Epidermal melanocyte (primary cell): Measurements from ENCODE around the gene MVP.
A peak's percentile ranks its signal among the peaks of the same experiment; 100 is the strongest.
"Not testable (repeated sequence)": the region's sequence is repeated elsewhere in the genome, so short reads cannot be mapped to it uniquely, and the experiment has no call there.

Experiments used
- DNase-seq: peaks from one replicate; pipeline ENCODE4 v3.0.0; 2011; ENCODE audit warnings: low spot score; ENCODE audit not compliant: insufficient read length

Gene MVP

DNA sequence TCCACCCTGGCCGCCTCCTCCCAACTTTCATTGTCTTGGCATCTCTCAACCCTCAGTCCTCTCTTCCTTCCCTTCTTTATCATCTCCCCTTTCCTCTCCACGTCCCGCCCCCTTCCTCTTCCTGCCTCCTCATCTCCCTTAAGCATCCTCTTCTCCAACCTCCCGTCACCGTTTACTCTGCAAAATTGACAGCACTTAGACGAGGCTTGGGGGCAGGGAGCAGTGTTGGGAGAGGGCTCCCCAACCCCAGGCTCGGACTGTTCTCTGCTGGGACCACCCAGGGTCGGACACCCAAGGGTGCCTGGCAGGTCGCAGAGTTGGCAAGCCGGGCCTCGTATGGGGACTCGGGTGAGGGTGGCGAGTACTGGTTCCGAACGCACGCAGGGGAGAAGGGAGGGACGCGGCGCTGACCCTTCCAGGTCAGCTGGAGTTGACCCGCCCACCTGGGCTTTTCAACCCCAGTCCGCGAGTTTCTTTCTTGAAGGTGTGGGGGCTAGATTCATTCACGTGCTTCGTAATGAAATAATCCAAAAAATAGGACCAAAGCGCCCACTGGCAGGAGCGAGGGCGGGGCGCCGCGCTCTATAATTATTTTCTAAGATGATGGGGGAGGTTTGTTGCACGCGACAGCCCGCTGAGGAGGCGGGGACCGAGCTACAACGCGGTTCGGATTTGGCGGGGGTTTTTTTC lies 5.1 kb upstream of the MVP start:
- no peak for DNase-seq

DNA sequence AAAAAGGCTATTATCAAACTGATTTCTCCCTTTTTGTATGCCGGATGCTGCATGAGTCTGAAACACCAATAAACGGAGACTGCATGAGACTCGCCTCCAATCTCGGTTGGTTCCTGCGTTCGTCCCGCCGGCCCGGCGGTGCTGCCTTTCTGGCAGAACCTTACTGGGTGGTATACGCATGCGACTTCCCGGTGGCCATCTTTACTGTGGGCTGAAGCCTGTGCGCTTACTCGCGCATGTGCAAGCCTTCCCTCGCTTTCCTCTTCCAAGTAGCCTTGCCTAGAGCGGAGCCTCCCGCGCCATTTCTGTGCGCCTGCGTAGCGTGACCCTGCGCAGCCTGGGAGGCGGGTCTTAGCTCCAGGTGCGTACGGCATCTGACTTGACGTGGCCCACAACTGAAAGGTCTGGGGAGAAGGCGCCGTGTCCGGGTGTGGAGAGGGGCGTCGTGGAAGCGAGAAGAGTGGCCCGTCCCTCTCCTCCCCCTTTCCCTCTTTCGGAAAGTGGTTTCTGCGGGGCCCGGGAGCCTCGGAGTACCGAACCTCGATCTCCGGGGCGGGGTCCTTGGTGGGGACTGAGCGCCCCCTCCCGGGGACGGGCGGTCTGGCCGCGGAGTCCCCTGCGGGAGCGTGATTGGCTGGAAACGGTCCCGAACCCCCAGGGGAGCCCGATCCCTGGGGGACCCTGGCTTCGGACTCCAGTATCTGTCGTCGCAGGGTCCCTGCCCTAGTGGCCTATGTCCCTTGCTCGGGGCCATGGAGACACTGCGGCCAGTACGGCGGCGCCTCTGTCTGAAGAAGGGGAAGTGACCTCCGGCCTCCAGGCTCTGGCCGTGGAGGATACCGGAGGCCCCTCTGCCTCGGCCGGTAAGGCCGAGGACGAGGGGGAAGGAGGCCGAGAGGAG lies 4.2 kb upstream of the MVP start, which contains the start of gene PAGR1:
TSS of gene PAGR1 (plus strand) at position 360 of the 901 bp plus-strand sequence. CDS start at position 734, 374 bp downstream.
- peak; percentile 97 for DNase-seq

DNA sequence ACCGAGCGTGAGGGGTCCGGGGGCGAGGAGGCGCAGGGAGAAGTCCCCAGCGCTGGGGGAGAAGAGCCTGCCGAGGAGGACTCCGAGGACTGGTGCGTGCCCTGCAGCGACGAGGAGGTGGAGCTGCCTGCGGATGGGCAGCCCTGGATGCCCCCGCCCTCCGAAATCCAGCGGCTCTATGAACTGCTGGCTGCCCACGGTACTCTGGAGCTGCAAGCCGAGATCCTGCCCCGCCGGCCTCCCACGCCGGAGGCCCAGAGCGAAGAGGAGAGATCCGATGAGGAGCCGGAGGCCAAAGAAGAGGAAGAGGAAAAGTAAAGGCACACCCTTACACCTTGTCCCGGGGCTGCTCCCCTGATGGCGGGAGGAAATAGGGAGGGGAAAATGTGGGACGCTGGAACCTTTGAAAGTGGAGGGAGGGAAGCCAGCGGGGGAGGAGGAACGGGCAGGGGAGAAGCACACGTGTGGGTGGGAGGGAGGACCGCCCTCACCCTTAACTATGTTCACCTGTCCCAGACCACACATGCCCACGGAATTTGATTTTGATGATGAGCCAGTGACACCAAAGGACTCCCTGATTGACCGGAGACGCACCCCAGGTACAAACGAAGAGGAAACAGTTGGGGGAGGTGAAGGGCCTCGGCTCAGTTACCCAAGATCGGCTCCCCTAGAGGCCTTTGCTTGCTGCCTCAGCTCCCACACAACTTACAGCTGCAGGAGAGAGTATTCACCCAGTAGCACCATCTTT lies 3.4 kb upstream of the MVP start:
- DNase-seq: no peak

DNA sequence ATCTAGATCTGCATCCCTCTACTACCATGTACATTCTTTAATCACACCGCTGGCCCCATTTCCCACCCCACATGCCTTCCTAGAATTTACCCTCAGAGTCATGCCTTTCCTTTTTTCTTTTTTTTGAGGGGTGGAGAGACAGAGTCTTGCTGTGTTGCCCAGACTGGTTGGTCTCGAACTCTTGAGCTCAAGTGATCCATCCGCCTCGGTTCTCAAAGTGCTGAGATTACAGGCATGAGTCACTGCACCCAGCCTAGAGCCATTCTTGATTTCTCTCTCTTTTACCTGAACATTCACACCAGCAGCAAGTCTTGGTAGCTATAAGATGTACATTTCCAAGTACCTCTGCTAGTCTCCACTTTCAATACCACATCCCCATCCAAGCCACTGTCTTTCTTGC lies 2.2 kb upstream of the MVP start:
- DNase-seq: no peak

DNA sequence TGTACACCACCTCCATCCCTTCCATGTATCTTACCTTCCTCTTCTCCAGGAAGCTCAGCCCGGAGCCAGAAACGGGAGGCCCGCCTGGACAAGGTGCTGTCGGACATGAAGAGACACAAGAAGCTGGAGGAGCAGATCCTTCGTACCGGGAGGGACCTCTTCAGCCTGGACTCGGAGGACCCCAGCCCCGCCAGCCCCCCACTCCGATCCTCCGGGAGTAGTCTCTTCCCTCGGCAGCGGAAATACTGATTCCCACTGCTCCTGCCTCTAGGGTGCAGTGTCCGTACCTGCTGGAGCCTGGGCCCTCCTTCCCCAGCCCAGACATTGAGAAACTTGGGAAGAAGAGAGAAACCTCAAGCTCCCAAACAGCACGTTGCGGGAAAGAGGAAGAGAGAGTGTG lies 756 bp upstream of the MVP start:
- DNase-seq: no peak

DNA sequence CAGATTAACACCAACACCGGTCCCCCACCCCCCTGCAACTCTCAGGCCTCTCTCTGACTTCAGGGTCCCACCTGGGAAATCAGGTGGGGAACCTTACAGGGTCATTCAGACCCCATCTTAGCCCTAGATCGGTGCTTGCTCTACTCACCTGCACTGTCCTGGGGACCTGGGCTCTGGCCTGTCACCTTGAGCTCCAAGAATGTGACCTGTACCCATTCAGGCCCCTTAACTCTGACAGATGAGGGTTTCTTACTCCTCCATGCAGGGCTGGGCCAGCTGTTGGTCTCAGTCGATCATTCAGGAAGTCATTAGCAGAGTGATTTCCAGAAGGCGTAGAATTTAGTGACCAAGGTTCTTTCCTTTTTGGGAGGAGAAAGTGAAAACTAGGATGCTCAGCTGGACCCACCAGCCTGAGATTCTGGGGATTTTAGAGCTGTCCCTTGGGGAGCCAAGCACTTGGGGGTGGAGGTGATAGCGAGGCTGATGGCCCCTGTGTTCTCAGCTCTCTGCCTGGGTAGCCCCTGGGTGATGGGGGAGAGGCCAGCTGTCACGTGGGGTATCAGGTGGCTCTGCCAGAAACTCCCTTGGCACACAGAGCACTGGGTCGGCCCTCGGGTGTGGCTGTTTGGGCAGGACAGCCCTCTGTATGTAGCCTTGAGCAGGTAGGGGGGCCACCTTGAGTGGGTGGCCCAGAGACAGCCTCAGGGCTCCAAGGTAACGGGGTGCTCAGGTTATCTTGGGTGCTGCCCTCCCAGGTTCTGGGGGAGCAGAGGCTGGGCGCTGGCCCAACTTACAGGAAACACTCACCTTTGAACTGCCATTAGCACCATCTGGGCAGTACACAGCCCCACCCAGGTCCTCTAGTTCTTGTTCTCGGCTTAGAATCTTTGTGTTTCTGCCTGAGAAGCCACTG lies 724 bp downstream of the MVP start:
- no peak for DNase-seq

DNA sequence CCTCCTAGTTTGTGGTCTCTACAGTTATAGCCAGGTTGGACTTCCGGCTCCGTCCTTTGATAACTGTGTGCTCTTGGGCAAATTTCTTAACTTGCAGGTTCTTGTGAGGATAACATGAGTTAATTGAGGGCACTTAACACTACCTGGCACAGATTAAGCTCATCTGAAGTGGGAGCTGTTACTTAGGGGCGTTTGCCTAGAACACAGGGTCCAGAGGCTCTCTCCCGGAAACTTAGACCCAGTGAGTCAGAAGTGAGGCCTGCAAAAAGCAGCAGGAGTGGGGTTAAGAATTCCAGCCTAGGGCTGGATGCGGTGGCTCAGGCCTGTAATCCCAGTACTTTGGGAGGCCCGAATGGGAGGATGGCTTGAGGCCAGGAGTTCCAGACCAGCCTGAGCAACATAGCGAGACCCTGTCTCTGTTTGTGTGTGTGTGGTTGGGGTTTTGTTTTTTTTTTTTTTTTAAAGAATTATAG lies 1.4 kb downstream of the MVP start:
- DNase-seq: no peak

DNA sequence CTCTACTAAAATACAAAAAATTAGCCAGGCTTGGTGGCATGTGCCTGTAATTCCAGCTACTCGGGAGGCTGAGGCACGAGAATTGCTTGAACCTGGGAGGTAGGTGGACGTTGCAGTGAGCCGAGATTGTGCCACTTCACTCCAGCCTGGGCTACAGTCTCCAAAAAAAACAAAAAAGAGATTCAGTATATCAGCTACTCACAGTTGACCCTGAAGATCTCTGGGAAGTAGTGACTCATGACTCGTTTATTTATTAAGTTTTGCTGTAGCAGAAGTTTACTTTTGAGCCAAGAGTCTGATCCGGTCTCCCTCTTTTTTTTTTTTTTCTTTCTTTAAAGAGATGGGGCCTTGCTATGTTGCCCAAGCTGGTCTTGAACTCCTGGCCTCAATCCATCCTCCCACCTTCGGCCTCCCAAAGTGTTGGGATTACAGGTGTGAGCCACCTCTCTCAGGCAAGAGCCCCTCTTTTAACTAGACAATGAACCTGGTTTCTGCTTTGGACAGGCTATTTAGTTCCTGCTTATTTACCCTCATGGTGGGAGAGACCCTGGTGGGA lies 4.4 kb downstream of the MVP start:
- DNase-seq: no peak

DNA sequence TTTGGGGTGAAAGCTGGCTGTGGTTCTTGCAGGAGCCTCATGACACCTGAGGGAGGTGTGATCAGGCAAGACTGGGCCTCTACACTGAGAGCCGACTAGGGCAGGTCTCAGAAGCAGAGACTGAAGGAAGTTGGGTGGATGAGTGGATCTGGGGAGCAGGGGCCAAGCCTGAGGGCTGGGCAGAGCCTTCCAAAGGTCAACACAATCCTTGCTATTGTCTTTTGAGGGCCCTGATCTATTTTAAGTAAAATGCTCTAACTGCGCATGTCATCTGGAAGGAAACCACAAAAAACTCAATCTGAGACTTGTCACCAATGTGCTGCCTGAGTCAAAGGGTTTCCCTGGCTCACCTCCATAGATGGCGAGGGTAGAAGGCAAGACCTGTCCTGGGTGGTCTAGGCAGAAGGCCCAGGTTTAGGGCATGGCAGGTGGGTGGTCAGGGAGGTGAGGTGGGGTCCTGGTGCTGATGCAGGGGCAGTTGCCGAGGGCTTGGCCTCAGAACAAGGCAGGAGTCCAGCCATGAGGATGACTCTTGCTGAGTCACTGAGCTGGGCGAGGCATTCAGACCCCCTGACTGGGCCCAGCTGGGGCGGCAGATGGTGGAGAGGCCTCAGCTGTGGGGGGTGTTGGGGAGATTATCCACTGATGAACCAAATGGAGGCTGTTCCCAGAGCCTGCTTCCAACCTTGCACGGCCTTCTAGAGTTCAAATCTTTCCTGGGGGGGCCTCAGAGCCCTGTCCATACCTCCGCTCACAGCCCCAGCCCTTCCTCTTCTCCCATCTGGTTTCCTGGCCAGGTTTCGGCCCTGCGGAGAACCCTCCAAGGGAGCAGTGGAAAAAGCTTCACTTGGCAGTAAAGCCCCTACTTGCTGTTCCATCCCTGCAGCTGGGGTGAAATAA lies 5.1 kb downstream of the MVP start:
- no peak for DNase-seq

DNA sequence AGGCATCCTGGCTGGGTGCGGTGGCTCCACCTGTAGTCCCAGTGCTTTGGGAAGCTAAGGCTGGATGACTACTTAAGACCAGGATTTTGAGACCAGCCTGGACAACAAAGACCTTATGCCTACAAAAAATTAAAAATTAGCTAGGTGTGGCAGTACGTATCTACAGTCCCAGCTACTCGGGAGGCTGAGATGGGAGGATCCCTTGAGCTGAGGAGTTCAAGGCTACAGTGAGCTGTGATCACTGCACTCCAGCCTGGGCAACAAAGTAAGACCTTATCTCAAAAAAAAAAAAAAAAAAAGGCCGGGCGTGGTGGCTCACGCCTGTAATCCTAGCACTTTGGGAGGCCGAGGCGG lies 6.1 kb downstream of the MVP start:
- no peak for DNase-seq

DNA sequence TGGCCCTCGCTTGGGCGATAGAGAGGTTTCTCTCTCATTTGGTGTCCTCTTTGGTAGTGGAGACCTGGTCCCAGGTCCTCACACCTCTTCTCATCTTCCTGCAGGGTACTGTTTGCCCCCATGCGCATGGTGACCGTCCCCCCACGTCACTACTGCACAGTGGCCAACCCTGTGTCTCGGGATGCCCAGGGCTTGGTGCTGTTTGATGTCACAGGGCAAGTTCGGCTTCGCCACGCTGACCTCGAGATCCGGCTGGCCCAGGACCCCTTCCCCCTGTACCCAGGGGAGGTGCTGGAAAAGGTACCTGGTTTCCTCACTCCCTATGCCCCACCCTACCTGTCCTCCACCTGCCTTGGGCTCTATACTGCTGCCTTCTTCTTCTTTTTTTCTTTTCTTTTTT lies 10.5 kb downstream of the MVP start:
- no peak for DNase-seq

DNA sequence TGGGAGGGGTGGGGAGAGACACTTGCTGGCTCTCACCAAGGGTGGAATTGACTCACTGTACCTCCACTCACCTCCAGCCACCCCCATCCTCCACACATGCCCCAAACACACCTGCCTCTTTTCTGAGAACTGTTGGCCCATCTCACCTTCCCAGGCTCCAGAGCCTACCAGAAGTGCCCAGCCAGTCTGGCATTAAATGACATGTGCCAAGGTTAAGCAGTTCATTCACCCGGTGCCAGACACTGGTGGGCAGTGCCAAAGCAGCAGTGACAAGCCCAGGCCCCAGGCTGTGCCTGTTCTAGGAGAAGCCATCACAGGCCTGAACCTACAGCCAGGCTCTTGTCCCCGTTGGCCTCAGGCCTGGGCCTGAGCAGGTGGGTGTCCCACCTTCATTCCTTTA lies 11.2 kb downstream of the MVP start:
- DNase-seq: no peak

DNA sequence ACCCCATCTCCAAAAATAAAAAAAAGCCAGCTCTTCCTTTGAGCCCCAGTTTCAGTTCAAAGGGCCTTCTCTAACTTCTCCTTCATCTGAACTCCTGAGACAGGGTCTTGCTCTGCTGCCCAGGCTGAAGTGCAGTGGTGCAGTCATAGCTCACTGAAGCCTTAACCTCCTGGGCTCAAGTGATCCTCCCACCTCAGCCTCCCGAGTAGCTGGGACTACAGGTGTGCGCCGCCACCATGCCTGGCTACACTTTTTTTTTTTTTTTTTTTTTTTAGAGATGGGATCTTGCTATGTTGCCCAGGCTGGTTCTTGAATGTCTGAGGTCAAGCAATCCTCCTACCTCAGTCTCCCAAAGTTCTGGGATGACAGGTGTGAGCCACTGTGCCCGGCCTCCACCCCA lies 13.0 kb downstream of the MVP start:
- not testable (repeated sequence) for DNase-seq

DNA sequence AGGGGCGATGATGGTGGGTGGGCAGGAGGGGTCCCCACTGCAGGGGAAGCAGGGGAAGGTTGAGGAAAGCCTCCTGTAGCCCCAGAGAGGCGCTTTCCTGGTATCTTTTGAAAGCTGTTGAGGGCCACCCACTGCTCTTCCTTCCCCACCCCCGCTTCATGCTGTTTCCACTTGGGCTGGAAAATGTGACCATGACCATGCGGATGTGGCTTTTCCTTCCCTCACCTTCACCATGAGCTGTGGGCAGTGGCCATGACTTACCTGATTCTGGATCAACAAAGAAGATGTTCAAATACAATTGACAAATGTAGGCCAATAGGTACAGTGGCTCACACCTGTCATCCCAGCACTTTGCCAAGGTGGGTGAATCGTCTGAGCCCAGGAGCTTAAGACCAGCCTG lies 13.8 kb downstream of the MVP start:
- DNase-seq: no peak

DNA sequence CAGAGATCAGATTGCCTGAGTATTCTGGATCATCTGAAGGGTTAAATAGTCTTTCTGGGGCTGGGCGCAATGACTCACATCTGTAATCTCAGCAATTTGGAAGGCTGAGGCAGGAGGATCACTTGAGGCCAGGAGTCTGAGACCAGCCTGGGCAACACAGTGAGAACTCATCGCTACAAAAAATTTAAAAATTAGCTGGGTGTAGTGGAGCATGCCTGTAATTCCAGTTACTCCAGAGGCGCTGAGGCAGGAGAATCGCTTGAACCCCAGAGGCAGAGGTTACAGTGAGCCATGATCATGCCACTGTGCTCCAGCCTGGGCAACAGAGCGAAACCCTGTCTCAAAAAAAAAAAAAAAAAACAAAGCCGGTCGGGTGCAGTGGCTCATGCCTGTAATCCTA lies 15.7 kb downstream of the MVP start:
- no peak for DNase-seq

DNA sequence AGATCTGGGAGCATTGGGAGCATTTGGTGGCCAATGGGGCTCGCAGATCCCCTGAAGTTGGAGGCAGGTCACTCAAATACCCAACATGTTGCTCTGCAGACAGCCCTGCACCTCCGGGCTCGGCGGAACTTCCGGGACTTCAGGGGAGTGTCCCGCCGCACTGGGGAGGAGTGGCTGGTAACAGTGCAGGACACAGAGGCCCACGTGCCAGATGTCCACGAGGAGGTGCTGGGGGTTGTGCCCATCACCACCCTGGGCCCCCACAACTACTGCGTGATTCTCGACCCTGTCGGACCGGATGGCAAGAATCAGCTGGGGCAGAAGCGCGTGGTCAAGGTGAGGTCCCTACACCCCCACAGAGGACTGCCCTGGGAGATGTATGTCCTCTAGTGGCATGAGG lies 16.4 kb downstream of the MVP start:
- DNase-seq: no peak

DNA sequence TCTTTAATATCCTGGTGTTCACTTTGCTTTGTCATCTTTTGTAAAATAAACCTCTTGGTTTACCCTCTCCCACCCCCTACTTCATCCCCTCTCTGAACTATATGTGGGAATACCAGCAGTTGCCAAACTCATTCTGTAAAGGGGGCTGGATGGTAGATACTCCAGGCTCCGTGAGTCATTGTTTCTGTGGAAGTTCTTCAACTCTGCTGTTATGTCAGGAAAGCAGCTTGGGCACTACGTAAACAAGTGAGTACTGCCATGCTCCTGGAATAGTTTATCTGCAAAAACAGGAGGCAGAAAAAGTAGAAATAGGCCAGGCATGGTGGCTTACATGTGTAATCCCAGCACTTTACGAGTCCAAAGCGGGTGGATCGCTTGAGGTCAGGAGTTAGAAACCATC lies 17.6 kb downstream of the MVP start:
- DNase-seq: no peak

DNA sequence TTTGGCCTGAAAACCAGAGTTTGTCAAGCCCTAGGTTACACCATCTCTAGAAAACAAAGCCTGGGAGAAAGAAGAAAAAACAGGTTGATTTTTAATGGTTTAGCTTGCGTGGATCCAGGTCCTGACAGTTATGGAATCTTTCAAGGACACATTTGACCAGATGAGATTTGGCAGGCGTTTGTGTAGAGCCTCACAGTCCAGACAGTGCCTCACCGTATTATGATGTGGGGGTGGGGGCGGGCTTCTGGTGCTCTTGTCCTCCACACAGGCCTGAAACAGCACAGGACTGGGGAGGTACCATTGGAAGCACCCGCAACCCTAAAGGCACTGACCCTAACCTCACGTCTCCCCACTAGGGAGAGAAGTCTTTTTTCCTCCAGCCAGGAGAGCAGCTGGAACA lies 19.6 kb downstream of the MVP start:
- no peak for DNase-seq

DNA sequence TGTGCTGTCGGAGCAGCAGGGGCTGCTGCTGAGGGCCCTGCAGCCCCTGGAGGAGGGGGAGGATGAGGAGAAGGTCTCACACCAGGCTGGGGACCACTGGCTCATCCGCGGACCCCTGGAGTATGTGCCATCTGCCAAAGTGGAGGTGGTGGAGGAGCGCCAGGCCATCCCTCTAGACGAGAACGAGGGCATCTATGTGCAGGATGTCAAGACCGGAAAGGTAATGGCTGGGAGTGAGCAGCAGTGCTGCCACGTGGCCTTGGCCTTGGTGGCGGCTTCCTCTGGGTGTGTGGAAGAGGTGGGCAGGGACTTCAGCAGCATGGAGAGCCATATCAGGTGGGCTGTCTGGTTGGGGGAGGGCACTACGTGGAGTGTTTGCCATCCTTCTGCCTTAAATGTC lies 20.0 kb downstream of the MVP start:
- no peak for DNase-seq

DNA sequence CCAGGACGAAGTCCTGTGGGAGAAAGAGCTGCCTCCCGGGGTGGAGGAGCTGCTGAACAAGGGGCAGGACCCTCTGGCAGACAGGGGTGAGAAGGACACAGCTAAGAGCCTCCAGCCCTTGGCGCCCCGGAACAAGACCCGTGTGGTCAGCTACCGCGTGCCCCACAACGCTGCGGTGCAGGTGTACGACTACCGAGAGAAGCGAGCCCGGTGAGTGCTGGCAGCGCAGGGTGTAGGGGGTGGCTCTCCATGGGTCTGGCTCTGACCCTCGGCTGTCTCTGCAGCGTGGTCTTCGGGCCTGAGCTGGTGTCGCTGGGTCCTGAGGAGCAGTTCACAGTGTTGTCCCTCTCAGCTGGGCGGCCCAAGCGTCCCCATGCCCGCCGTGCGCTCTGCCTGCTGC lies 21.4 kb downstream of the MVP start:
- no peak for DNase-seq
